ENCODE data around the gene RBM23. TPM values are rescaled to one million over a fixed set of nuclear protein-coding genes. Genes with fewer than 3 reads are reported as not detected.

Gene RBM23
- total and polyA plus RNA-seq, 2 of the 8 experiments (the other 6 are each of a cell fraction or from before 2014, with no cell fraction given): 41.2 to 43.3 TPM

DNA sequence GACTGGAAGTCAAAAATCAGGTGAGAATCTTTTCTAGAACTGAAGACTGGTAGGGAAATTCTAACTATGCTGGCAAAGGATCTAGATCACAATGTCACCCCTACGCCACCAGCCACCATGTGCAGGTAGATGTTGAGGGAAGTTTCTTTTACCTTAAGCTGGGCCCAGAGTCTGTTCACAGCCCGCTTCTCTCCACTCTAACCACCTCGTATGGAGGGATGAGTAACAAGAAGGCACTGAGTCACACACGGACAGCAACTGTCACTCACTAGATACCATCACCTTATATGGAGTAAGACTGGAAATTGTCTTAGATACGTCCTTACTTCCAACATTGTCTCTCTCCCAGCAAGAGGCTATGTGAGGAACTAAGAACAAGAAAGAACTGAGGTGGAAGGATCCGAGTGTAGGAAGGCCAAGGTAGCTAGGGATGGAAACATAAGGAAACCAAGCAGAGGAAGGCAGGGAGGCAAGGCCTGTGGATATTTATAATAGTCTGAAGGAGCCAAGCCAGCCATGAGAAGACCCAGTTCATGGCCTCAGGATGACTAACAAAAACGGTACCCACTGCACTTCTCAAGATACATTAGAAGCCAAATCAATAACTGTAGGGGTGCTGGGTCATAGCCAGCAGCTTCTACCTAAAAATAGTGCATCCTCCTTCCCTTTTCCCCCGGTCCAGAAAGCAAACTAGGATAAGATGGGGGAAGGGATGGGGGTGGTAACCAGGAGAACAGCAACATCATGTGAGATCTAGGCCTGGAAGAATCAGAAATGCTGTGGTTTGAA is 20.5 kb downstream of the RBM23 start:
- Histone ChIP-seq H3K4me2 (ENCODE audit: insufficient read depth in 1 of 2, low read depth in 2 of 2, low read length in 2 of 2) (no peak overlapping the region), H3K27ac (ENCODE audit: low read depth, low read length) (no peak overlapping the region), H3K23me2 (ENCODE audit: low read depth, low read length) (no peaks in the 10 kb centered on the region), H3K79me2 (ENCODE audit: control insufficient read depth in 1 of 2, insufficient read depth in 2 of 2, low read length in 2 of 2) (no peaks in the 10 kb centered on the region), H3K79me1 (ENCODE audit: low read depth, low read length) (no peaks in the 10 kb centered on the region), H3K23ac (ENCODE audit: insufficient read length) (no peak overlapping the region), H4K8ac (ENCODE audit: extremely low read depth, insufficient read depth, low read length) (no peak overlapping the region), H3K4me1 (replicated peaks in 1 of 4; ENCODE audit: control insufficient read depth in 3 of 4, insufficient read depth in 4 of 4, low read length in 3 of 4) (peaks cover 0 to 8% (median 4%) of the 10 kb centered on the region in 4 experiments; a peak in 2 of 7 replicates), H3K9ac (replicated peaks in 1 of 4; ENCODE audit: extremely low read depth in 1 of 4, low read depth in 3 of 4, low read length in 3 of 4) (no peak overlapping the region), H3K36me3 (ENCODE audit: control insufficient read depth in 2 of 4, insufficient read depth in 4 of 4, low read length in 3 of 4) (peaks cover 12 to 22% (median 21%) of the 10 kb centered on the region in 4 experiments), H3K56ac (replicated peaks; ENCODE audit: insufficient read length, low read depth, low read length) (no peak overlapping the region), H4K20me1 (replicated peaks in 1 of 2; ENCODE audit: control insufficient read depth in 1 of 2, insufficient read depth in 2 of 2, low read length in 2 of 2) (peaks cover 5 to 10% of the 10 kb centered on the region in 2 experiments), H2BK12ac (ENCODE audit: low read depth, low read length) (no peak overlapping the region), H2BK15ac (ENCODE audit: low read length) (no peak overlapping the region), H4K91ac (replicated peaks; ENCODE audit: insufficient read length, low read length) (no peak overlapping the region), H3K4me3 (ENCODE audit: extremely low read depth in 1 of 4, insufficient read depth in 2 of 4, low read depth in 3 of 4, low read length in 4 of 4) (no peak overlapping the region), H4K5ac (ENCODE audit: insufficient read length, low read depth, low read length) (no peak overlapping the region), H3K4ac (replicated peaks; ENCODE audit: insufficient read length, low read depth, low read length) (no peak overlapping the region), H2BK20ac (ENCODE audit: low read length) (no peak overlapping the region), H3K9me3 (ENCODE audit: insufficient read depth in 2 of 2, low read depth in 1 of 2, low read length in 1 of 2) (no peaks in the 10 kb centered on the region), H3K18ac (ENCODE audit: extremely low read depth, low read length) (no peak overlapping the region), H2AFZ (ENCODE audit: low read length) (no peak overlapping the region), H3K14ac (ENCODE audit: insufficient read length) (no peak overlapping the region), H3K27me3 (replicated peaks in 1 of 4; ENCODE audit: control insufficient read depth in 3 of 4, extremely low read depth in 1 of 4, insufficient read depth in 3 of 4, low read length in 3 of 4) (peaks cover 10 to 35% (median 28%) of the 10 kb centered on the region in 4 experiments), H2BK5ac (ENCODE audit: low read depth, low read length) (no peak overlapping the region), H2BK120ac (replicated peaks; ENCODE audit: low read depth, low read length) (no peak overlapping the region), H2AK5ac (ENCODE audit: low read depth, low read length) (no peak overlapping the region)
- ChIA-PET POLR2A (ENCODE audit: partially characterized antibody) (interaction anchor here (1.0 to 4.3 kb wide), 4 partner anchors 10 to 15 kb away, joined by 4 to 22 read pairs (median 9); partner anchors contain the start of gene REM2), CTCF (ENCODE audit: partially characterized antibody) (interaction anchor here (0.6 to 14.2 kb wide), 7 partner anchors 12 to 1222 kb away, joined by 3 to 158 read pairs (median 34); partner anchors contain the start of genes LRP10, MMP14 and REM2)
- no peak for FAIRE-seq
- 83% methylated on average over 8 of the region's 8 CpGs; no CpG with 5 or more reads in 1 of the 2 experiments for WGBS, 2 experiments (ENCODE audit: extremely low coverage in 1 of 2, insufficient coverage in 1 of 2, insufficient read length in 1 of 2, insufficient replicate concordance in 2 of 2, low coverage in 1 of 2, low lambda C conversion rate in 2 of 2, missing lambda C conversion rate in 1 of 2)
- no peak for DNase-seq (ENCODE audit: low read depth in 1 of 2, low spot score in 2 of 2)
- TF ChIP-seq SIN3A (conservative IDR thresholded peaks at IDR 0.05 in 1 of 2, IDR thresholded peaks at IDR 0.05 in 1 of 2; ENCODE audit: low read depth in 1 of 2, low read length in 2 of 2) (no peak), CHD2 (IDR thresholded peaks at IDR 0.05; ENCODE audit: low read length) (no peak), NANOG (IDR thresholded peaks at IDR 0.05; ENCODE audit: insufficient read depth, low read depth, low read length, poor library complexity, severe bottlenecking) (no peak), KDM5A (IDR thresholded peaks at IDR 0.05; ENCODE audit: low read length) (no peak), ASH2L (IDR thresholded peaks at IDR 0.05; ENCODE audit: low read length) (no peak), ZNF274 (IDR thresholded peaks at IDR 0.05; ENCODE audit: borderline replicate concordance, extremely low read depth, low read length) (no peak), RNF2 (IDR thresholded peaks at IDR 0.05; ENCODE audit: borderline replicate concordance, low read depth, low read length, missing control alignments, poor library complexity, severe bottlenecking) (no peak), RXRA (IDR thresholded peaks at IDR 0.05; ENCODE audit: insufficient read depth, low read depth, low read length) (no peak), CBX8 (IDR thresholded peaks at IDR 0.05; ENCODE audit: borderline replicate concordance, low read depth, low read length) (no peak)
- TF ChIP-seq, protein P1, sequence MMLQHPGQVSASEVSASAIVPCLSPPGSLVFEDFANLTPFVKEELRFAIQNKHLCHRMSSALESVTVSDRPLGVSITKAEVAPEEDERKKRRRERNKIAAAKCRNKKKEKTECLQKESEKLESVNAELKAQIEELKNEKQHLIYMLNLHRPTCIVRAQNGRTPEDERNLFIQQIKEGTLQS (IDR thresholded peaks at IDR 0.05; ENCODE audit: insufficient read depth, low read depth, low read length): no peak
